ENCODE measurements around the gene TSPAN32.

- TF ChIP-seq PRDM15 (CRISPR knock-in tag; IDR thresholded peaks at IDR 0.05), result no peak
- no peak for TF ChIP-seq NR2F1 (conservative IDR thresholded peaks at IDR 0.05)
- TF ChIP-seq HDGF (IDR thresholded peaks at IDR 0.05), result no peak
- no peak for TF ChIP-seq CTCF (IDR thresholded peaks at IDR 0.05 in 2 of 3, conservative IDR thresholded peaks at IDR 0.05 in 1 of 3; ENCODE audit: control insufficient read depth in 2 of 3, extremely low read depth in 1 of 3, insufficient read depth in 1 of 3, low read depth in 3 of 3, low read length in 3 of 3)
Observed at GRCh38 chr11:2272946-2273280, 28.9 kb upstream of the TSPAN32 start.

Data from GM12878 (cell line).